Left hindlimb (tissue), 1 donor: Measurements from ENCODE around the gene CHN1.

Experiments used
- DNase-seq: peaks from one replicate; pipeline ENCODE4 v3.0.0-alpha.2; 2018

The CHN1 gene

GRCh38 chr2:175009917-175010621 is 4.9 kb upstream of the CHN1 start:
- DNase-seq: no peak

GRCh38 chr2:175008801-175009495 is 3.8 kb upstream of the CHN1 start:
- no peak for DNase-seq

- no peak for DNase-seq
Measured at GRCh38 chr2:175008009-175008408, 2.8 kb upstream of the CHN1 start.

- DNase-seq: no peak
Measured at GRCh38 chr2:175007510-175007909, 2.3 kb upstream of the CHN1 start.

GRCh38 chr2:175006281-175006680 is 1.1 kb upstream of the CHN1 start:
- no peak for DNase-seq

GRCh38 chr2:175005733-175006264 is 618 bp upstream of the CHN1 start:
- no peak for DNase-seq

- DNase-seq: no peak
Measured at GRCh38 chr2:175004730-175004979, 526 bp downstream of the CHN1 start.

- peak; percentile 43 for DNase-seq
Measured at GRCh38 chr2:175003875-175004729, 1.1 kb downstream of the CHN1 start.

- no peak for DNase-seq
Measured at GRCh38 chr2:175002547-175003274, 2.5 kb downstream of the CHN1 start.

- no peak for DNase-seq
Measured at GRCh38 chr2:175001566-175001965, 3.6 kb downstream of the CHN1 start.

GRCh38 chr2:174997110-174997509 is 8.1 kb downstream of the CHN1 start:
- DNase-seq: no peak

- DNase-seq: no peak
Measured at GRCh38 chr2:174996622-174997021, 8.6 kb downstream of the CHN1 start.

GRCh38 chr2:174994381-174994780 is 10.8 kb downstream of the CHN1 start:
- DNase-seq: no peak

- DNase-seq: no peak
Measured at GRCh38 chr2:174992886-174993285, 12.3 kb downstream of the CHN1 start.

- no peak for DNase-seq
Measured at GRCh38 chr2:174985614-174986013, 19.6 kb downstream of the CHN1 start.

GRCh38 chr2:174984561-174984960 is 20.6 kb downstream of the CHN1 start:
- DNase-seq: no peak

- DNase-seq: no peak
Measured at GRCh38 chr2:174981331-174981730, 23.9 kb downstream of the CHN1 start.

- DNase-seq: no peak
Measured at GRCh38 chr2:174979996-174980395, 25.2 kb downstream of the CHN1 start.

GRCh38 chr2:174977364-174977763 is 27.8 kb downstream of the CHN1 start:
- no peak for DNase-seq

GRCh38 chr2:174974131-174974530 is 31.1 kb downstream of the CHN1 start:
- no peak for DNase-seq

- DNase-seq: no peak
Measured at GRCh38 chr2:174972924-174973323, 32.3 kb downstream of the CHN1 start.

GRCh38 chr2:174971868-174972781 is 33.1 kb downstream of the CHN1 start:
- no peak for DNase-seq
